ENCODE data around the gene FEM1B.

The FEM1B gene

GRCh38 chr15:68310178-68310803, 32.7 kb downstream of the FEM1B start:
- DNase-seq = no peak

- no peak for DNase-seq
Observed at GRCh38 chr15:68310804-68311463, 33.4 kb downstream of the FEM1B start.

- no peak for DNase-seq
Observed at GRCh38 chr15:68311464-68311835, 33.9 kb downstream of the FEM1B start.

- DNase-seq = no peak
Observed at GRCh38 chr15:68311859-68312557, 34.5 kb downstream of the FEM1B start.

GRCh38 chr15:68312701-68313204, 35.2 kb downstream of the FEM1B start:
- DNase-seq = no peak

GRCh38 chr15:68313501-68314410, 36.2 kb downstream of the FEM1B start:
- no peak for DNase-seq

- no peak for DNase-seq
Observed at GRCh38 chr15:68314563-68314962, 37.0 kb downstream of the FEM1B start.

GRCh38 chr15:68315035-68315434, 37.5 kb downstream of the FEM1B start:
- no peak for DNase-seq

- no peak for DNase-seq
Observed at GRCh38 chr15:68315495-68316031, 38.0 kb downstream of the FEM1B start.

- DNase-seq = no peak
Observed at GRCh38 chr15:68316061-68316804, 38.7 kb downstream of the FEM1B start.

- DNase-seq = no peak
Observed at GRCh38 chr15:68317281-68318007, 39.9 kb downstream of the FEM1B start.

GRCh38 chr15:68318008-68318835, 40.7 kb downstream of the FEM1B start:
- no peak for DNase-seq

GRCh38 chr15:68318931-68319909, 41.7 kb downstream of the FEM1B start:
- DNase-seq = no peak

- DNase-seq = no peak
Observed at GRCh38 chr15:68319997-68320396, 42.5 kb downstream of the FEM1B start.

GRCh38 chr15:68321229-68321628, 43.7 kb downstream of the FEM1B start:
- DNase-seq = no peak

GRCh38 chr15:68322796-68323195, 45.3 kb downstream of the FEM1B start:
- DNase-seq = no peak

GRCh38 chr15:68325726-68326125, 48.2 kb downstream of the FEM1B start:
- DNase-seq = no peak

GRCh38 chr15:68326711-68327354, 49.3 kb downstream of the FEM1B start:
- DNase-seq = no peak

All from hematopoietic multipotent progenitor cell treated with erythropoietin and hydrocortisone succinate and interleukin-3 and kit ligand, for 4 days (in vitro differentiated cells).